Measurements from ENCODE around the gene CLDN6. TPM values are rescaled to one million over a fixed set of nuclear protein-coding genes. Genes with fewer than 3 reads are reported as not detected.
A peak's percentile ranks its signal among the peaks of the same experiment; 100 is the strongest.

CLDN6 gene
- total RNA-seq, 1 donor from 2014 or later = not detected

GRCh38 chr16:3003582-3004270 lies 14.3 kb downstream of the CLDN6 start:
- no peaks in the 10 kb centered on the region for H3K36me3 ChIP-seq
- no peak overlapping the region for H3K4me3 ChIP-seq
- H3K4me1 ChIP-seq = peaks cover 18% of the 10 kb centered on the region
- H3K9me3 ChIP-seq = no peaks in the 10 kb centered on the region
- ATAC-seq = peak; percentile 97
- TF ChIP-seq CTCF (IDR thresholded peaks at IDR 0.05) = peak; percentile 56
- H3K27me3 ChIP-seq = peaks cover 13% of the 10 kb centered on the region
- no peak overlapping the region for H3K27ac ChIP-seq
- intact Hi-C loops (cut with DNase I) = no loop called here
- DNase-seq = peak; percentile 98

- Histone ChIP-seq H3K4me3 (no peak overlapping the region), H3K9me3 (no peaks in the 10 kb centered on the region), H3K27ac (no peak overlapping the region), H3K27me3 (peaks cover 13% of the 10 kb centered on the region), H3K4me1 (no peaks in the 10 kb centered on the region), H3K36me3 (no peaks in the 10 kb centered on the region)
- intact Hi-C loops (cut with DNase I) = no loop called here
- ATAC-seq (no peak), DNase-seq (no peak)
- no peak for TF ChIP-seq CTCF (IDR thresholded peaks at IDR 0.05)
Observed at GRCh38 chr16:3001316-3001715, 16.7 kb downstream of the CLDN6 start.

- no peaks in the 10 kb centered on the region for H3K36me3 ChIP-seq
- intact Hi-C loops (cut with DNase I) = no loop called here
- H3K9me3 ChIP-seq = no peaks in the 10 kb centered on the region
- H3K4me1 ChIP-seq = no peaks in the 10 kb centered on the region
- peaks cover 6% of the 10 kb centered on the region for H3K27me3 ChIP-seq
- TF ChIP-seq CTCF (IDR thresholded peaks at IDR 0.05) = no peak
- H3K27ac ChIP-seq = no peak overlapping the region
- H3K4me3 ChIP-seq = no peak overlapping the region
- no peak for ATAC-seq
- no peak for DNase-seq
Observed at GRCh38 chr16:3000540-3000939, 17.4 kb downstream of the CLDN6 start.

GRCh38 chr16:2999929-3000328 lies 18.1 kb downstream of the CLDN6 start:
- no peak for ATAC-seq
- Histone ChIP-seq H3K27ac (no peak overlapping the region), H3K36me3 (no peaks in the 10 kb centered on the region)

GRCh38 chr16:2996298-2996697 lies 21.7 kb downstream of the CLDN6 start:
- DNase-seq (no peak), ATAC-seq (no peak)
- no peak for TF ChIP-seq CTCF (IDR thresholded peaks at IDR 0.05)
- H3K27me3 ChIP-seq = no peaks in the 10 kb centered on the region
- intact Hi-C loops (cut with DNase I) = no loop called here
- H3K36me3 ChIP-seq = no peaks in the 10 kb centered on the region
- no peak overlapping the region for H3K27ac ChIP-seq
- no peaks in the 10 kb centered on the region for H3K4me1 ChIP-seq
- H3K9me3 ChIP-seq = no peaks in the 10 kb centered on the region
- no peak overlapping the region for H3K4me3 ChIP-seq

More at GRCh38 chr16:2999929-3000328, 18.1 kb downstream of the CLDN6 start:
- Histone ChIP-seq H3K9me3 (no peaks in the 10 kb centered on the region), H3K4me3 (no peak overlapping the region), H3K27me3 (peaks cover 2% of the 10 kb centered on the region), H3K4me1 (no peaks in the 10 kb centered on the region)
- no peak for DNase-seq
- intact Hi-C loops (cut with DNase I) = no loop called here
- no peak for TF ChIP-seq CTCF (IDR thresholded peaks at IDR 0.05)
